GM23248 (cell line): ENCODE results near the gene GRIN2D. TPM values are rescaled to one million over a fixed set of nuclear protein-coding genes. Genes with fewer than 3 reads are reported as not detected.
A peak's percentile ranks its signal among the peaks of the same experiment; 100 is the strongest.

Experiments
- DNase-seq: peaks from one replicate; pipeline ENCODE4 v3.0.0-alpha.2; 2015
- H2AFZ ChIP-seq: fragments of 200-600 bp; sonication (generic); 2 replicates; pipeline ENCODE4 v1.6.1; 2016; ENCODE audit warnings: antibody characterized with exemption
- H3F3A ChIP-seq: fragments of 200-600 bp; sonication (generic); 2 replicates; pipeline ENCODE4 v1.6.1; 2016; ENCODE audit warnings: mild to moderate bottlenecking, antibody characterized with exemption, mixed run types; ENCODE audit not compliant: insufficient read depth
- H3K27ac ChIP-seq: fragments of 200-600 bp; sonication (generic); 2 replicates; pipeline ENCODE4 v1.5.1; 2016; ENCODE audit warnings: mild to moderate bottlenecking
- H3K27me3 ChIP-seq: fragments of 200-600 bp; sonication (generic); replicated peaks from 2 replicates; pipeline ENCODE4 v1.6.1; 2016; ENCODE audit warnings: mild to moderate bottlenecking; ENCODE audit not compliant: insufficient read depth
- H3K36me3 ChIP-seq: fragments of 200-600 bp; sonication (generic); 2 replicates; pipeline ENCODE4 v1.6.1; 2016; ENCODE audit warnings: low read depth, mild to moderate bottlenecking
- H3K4me1 ChIP-seq: fragments of 200-600 bp; sonication (generic); 2 replicates; pipeline ENCODE4 v1.6.1; 2016; ENCODE audit warnings: mild to moderate bottlenecking; ENCODE audit not compliant: insufficient read depth
- H3K4me2 ChIP-seq: fragments of 200-600 bp; sonication (generic); one replicate; pipeline ENCODE4 v1.6.1; 2016; ENCODE audit warnings: mild to moderate bottlenecking; ENCODE audit not compliant: unreplicated experiment
- H3K4me3 ChIP-seq: fragments of 200-600 bp; sonication (generic); 2 replicates; pipeline ENCODE4 v1.5.1; 2016; ENCODE audit warnings: mild to moderate bottlenecking
- H3K79me2 ChIP-seq: fragments of 200-600 bp; sonication (generic); 2 replicates; pipeline ENCODE4 v1.6.1; 2016; ENCODE audit warnings: mild to moderate bottlenecking; ENCODE audit not compliant: insufficient read depth
- H3K9ac ChIP-seq: fragments of 200-600 bp; sonication (generic); 2 replicates; pipeline ENCODE4 v1.6.1; 2016; ENCODE audit warnings: mild to moderate bottlenecking
- H3K9me2 ChIP-seq: fragments of 200-600 bp; sonication (generic); 2 replicates; pipeline ENCODE4 v1.6.1; 2016; ENCODE audit warnings: mixed run types, mild to moderate bottlenecking, moderate library complexity; ENCODE audit not compliant: insufficient read depth
- H3K9me3 ChIP-seq: fragments of 200-600 bp; sonication (generic); one replicate; pipeline ENCODE4 v1.6.1; 2017; ENCODE audit warnings: low read depth
- H4K20me1 ChIP-seq: fragments of 200-600 bp; sonication (generic); 2 replicates; pipeline ENCODE4 v1.6.0; 2016; ENCODE audit not compliant: insufficient read depth
- EZH2 ChIP-seq: fragments of 200-600 bp; sonication (generic); IDR thresholded peaks from 2 replicates; pipeline ENCODE4 v1.6.1; 2018; ENCODE audit warnings: antibody characterized with exemption, mild to moderate bottlenecking; ENCODE audit not compliant: insufficient read depth, poor library complexity, severe bottlenecking
- EZH2phosphoT487 ChIP-seq: fragments of 200-600 bp; sonication (generic); IDR thresholded peaks from 2 replicates; pipeline ENCODE4 v1.6.1; 2018; ENCODE audit warnings: antibody characterized with exemption, moderate library complexity, mild to moderate bottlenecking, low read depth; ENCODE audit not compliant: insufficient read depth
- WGBS, 2 experiments: methylation state at CpG; one replicate each; pipeline ENCODE4 v1.1.6; 2015 to 2017; ENCODE audit warnings: low lambda C conversion rate in 2 of 2, low coverage in 1 of 2; ENCODE audit errors: missing lambda C conversion rate in 2 of 2; 5-methylcytosine and 5-hydroxymethylcytosine counted together
- in situ Hi-C: fragments of 300-500 bp; cut with MboI; formaldehyde crosslinking; loops from 2 replicates; pipeline ENCODE4 v1.15.0; 2020
- polyA plus RNA-seq: library from polyadenylated mRNA; unstranded; fragments of >200 nt; fragmentation: Nextera tagmentation; extraction: Ambion mirVana; gene quantifications from 2 replicates; pipeline ENCODE4 v1.2.1, GENCODE V29; 2016
- total RNA-seq: library from RNA; depleted of rRNA; stranded (reverse); fragments of >200 nt; shearing (Covaris generic); gene quantifications from 2 replicates; pipeline ENCODE4 v1.2.3, GENCODE V29; 2014

The GRIN2D gene
- total and polyA plus RNA-seq, 2 experiments from 2014 or later: 0.10 to 0.54 TPM

DNA sequence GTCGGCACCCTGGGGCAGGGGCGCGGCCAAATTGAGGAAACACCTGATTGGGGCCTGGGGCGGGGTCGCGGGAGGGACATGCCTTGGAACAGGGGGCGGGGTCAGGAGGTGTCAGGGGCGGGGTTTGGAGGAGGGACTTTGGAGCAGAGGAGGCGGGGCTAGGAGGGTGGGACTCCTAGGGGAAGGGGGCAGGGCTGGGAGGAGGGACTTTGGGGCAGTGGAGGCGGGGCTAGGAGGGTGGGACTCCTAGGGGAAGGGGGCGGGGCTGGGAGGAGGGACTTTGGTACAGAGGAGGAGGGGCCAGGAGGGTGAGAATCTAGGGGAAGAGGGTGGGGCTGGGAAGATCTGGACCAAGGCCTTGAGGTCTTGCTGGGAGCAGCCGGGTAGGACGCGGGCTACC is 21.9 kb downstream of the GRIN2D start:
- H3K79me2 ChIP-seq: no peaks in the 10 kb centered on the region
- no peaks in the 10 kb centered on the region for H3K9me2 ChIP-seq
- 5 to 30% methylated on average over 3 to 14 of the region's 14 CpGs for WGBS, 2 experiments
- H3K36me3 ChIP-seq: no peaks in the 10 kb centered on the region
- no peak overlapping the region for H3K4me3 ChIP-seq
- no peak overlapping the region for H3K27ac ChIP-seq
- H3K9me3 ChIP-seq: no peaks in the 10 kb centered on the region
- DNase-seq: peak; percentile 89
- TF ChIP-seq EZH2phosphoT487 (no peak), EZH2 (no peak)
- peaks cover 10% of the 10 kb centered on the region; the same call in 1 of the 2 replicates for H3K4me1 ChIP-seq
- no peak overlapping the region for H2AFZ ChIP-seq
- in situ Hi-C loops: no loop called here
- no peaks in the 10 kb centered on the region for H3F3A ChIP-seq
- no peak overlapping the region for H3K4me2 ChIP-seq
- H3K9ac ChIP-seq: no peak overlapping the region
- H3K27me3 ChIP-seq: no peaks in the 10 kb centered on the region
- H4K20me1 ChIP-seq: no peaks in the 10 kb centered on the region

DNA sequence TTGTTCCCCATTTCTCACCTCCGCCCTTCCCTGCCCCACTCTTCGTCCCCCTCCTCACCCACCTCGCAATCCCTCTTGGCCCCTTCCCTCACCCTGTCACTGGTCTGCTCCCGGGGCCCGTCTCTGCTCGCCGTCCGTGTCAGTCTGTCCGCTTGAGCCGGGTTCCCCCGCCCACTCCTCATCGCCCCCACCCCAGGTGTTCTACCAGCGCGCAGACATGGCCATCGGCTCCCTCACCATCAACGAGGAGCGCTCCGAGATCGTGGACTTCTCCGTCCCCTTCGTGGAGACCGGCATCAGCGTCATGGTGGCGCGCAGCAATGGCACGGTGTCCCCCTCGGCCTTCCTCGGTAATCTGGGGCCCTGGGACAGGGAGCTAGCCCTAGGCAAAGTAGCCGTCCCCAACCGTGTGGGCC is 22.3 kb downstream of the GRIN2D start:
- WGBS, 2 experiments: 76 to 88% methylated on average over 14 to 30 of the region's 30 CpGs
- H3K79me2 ChIP-seq: no peaks in the 10 kb centered on the region

DNA sequence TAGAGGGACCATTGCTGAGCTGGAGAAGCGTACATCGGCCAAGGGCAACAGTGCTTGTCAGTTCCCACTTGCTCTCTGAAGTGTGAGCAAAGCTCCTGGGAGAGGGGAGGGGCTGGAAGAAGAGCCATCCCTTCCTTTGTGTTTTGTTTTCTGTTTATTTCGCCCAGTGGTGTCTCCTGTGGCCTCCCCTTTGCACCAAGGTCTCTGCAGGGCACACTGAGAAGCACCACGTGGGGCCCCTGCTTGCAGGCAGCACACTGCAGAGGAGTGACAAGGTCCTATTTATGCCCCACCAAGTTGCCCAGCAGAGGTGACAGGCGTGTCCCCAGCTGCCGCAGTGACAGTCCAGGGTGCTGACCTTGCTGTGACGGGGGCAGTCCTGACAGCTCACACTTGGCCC is 24.0 kb downstream of the GRIN2D start:
- no peaks in the 10 kb centered on the region for H3K36me3 ChIP-seq
- H3K9me3 ChIP-seq: no peaks in the 10 kb centered on the region
- H3K9me2 ChIP-seq: no peaks in the 10 kb centered on the region
- H3F3A ChIP-seq: no peaks in the 10 kb centered on the region
- no peak overlapping the region for H2AFZ ChIP-seq
- no peak overlapping the region for H3K27ac ChIP-seq
- in situ Hi-C loops: no loop called here
- no peak overlapping the region for H3K4me2 ChIP-seq
- DNase-seq: no peak
- peaks cover 10% of the 10 kb centered on the region; the same call in 1 of the 2 replicates for H3K4me1 ChIP-seq
- TF ChIP-seq EZH2 (no peak), EZH2phosphoT487 (no peak)
- H3K27me3 ChIP-seq: no peaks in the 10 kb centered on the region
- no peak overlapping the region for H3K9ac ChIP-seq
- H4K20me1 ChIP-seq: no peaks in the 10 kb centered on the region
- H3K79me2 ChIP-seq: no peaks in the 10 kb centered on the region
- H3K4me3 ChIP-seq: no peak overlapping the region
- 88 to 89% methylated on average over 7 of the region's 7 CpGs for WGBS, 2 experiments

More for the DNA sequence above, 22.3 kb downstream of the GRIN2D start:
- TF ChIP-seq EZH2phosphoT487 (no peak), EZH2 (no peak)
- H2AFZ ChIP-seq: no peak overlapping the region
- H3K9me3 ChIP-seq: no peaks in the 10 kb centered on the region
- no peak overlapping the region for H3K4me2 ChIP-seq
- H4K20me1 ChIP-seq: no peaks in the 10 kb centered on the region
- H3K27ac ChIP-seq: no peak overlapping the region
- H3K4me1 ChIP-seq: peaks cover 10% of the 10 kb centered on the region; the same call in 1 of the 2 replicates
- no peaks in the 10 kb centered on the region for H3K27me3 ChIP-seq
- no peak for DNase-seq
- no peaks in the 10 kb centered on the region for H3K36me3 ChIP-seq
- no peak overlapping the region for H3K4me3 ChIP-seq
- in situ Hi-C loops: no loop called here
- H3K9me2 ChIP-seq: no peaks in the 10 kb centered on the region
- H3K9ac ChIP-seq: no peak overlapping the region
- H3F3A ChIP-seq: no peaks in the 10 kb centered on the region

DNA sequence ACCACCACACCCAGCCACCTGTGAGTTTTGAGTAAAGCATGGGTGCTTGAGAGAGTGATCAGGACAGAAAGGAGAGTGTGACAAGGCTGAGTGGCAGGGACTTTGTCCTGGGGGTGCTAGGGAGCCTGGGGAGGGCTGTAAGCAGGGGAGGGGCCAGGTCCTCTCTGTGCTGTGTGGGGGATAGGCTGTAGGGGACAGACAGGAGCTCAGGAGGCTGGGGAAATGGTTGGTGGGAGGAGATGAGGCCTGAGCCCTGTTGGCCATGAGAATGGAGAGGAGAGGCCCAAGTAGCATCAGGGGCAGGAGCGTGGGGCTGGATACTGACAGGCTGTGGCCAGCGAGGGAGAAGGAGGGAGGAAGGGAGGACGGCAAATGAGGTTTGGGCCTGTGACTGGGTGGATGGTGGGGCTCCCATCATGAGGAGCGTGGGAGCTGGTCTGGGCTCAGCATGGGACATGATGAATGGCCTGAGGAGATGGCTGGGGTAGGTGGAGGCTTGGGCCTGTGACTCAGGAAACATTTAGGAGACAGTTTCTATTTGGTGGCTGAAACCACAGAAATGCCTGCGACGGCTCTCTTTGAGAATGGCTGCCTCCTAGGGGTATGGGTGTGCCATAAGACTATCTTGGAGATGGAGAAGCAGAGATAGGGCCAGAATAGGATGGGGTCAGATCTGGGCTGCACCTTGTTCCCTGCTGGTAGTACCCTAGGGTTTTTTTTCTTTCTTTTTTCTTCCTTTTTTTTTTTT is 25.0 kb downstream of the GRIN2D start:
- Histone ChIP-seq H3K4me2 (no peak overlapping the region), H2AFZ (no peak overlapping the region; the same call in 1 of the 2 replicates), H3K4me1 (peaks cover 10% of the 10 kb centered on the region; the same call in 1 of the 2 replicates), H3F3A (no peaks in the 10 kb centered on the region), H3K27ac (no peak overlapping the region), H4K20me1 (no peaks in the 10 kb centered on the region), H3K9me2 (no peaks in the 10 kb centered on the region), H3K36me3 (no peaks in the 10 kb centered on the region), H3K9ac (no peak overlapping the region), H3K9me3 (no peaks in the 10 kb centered on the region), H3K79me2 (no peaks in the 10 kb centered on the region), H3K27me3 (no peaks in the 10 kb centered on the region), H3K4me3 (no peak overlapping the region)
- WGBS, 2 experiments: 78 to 82% methylated on average over 4 to 6 of the region's 6 CpGs
- DNase-seq: peak; percentile 65
- in situ Hi-C loops: no loop called here
- TF ChIP-seq EZH2phosphoT487: no peak
- no peak for TF ChIP-seq EZH2
